Activated CD8-positive, alpha-beta T cell treated with anti-CD3 and anti-CD28 coated beads for 36 hours (primary cell): ENCODE data around the gene KIF26B. TPM values are rescaled to one million over a fixed set of nuclear protein-coding genes. Genes with fewer than 3 reads are reported as not detected.

ENCODE experiments used
- ATAC-seq: fragments of 200-7000 bp; cut with Tn5 transposase; one replicate; pipeline ENCODE4 v1.10.0; 2021; ENCODE audit warnings: mild to moderate bottlenecking, moderate library complexity
- CTCF ChIA-PET: fragments of 350-600 bp; sonication (Branson Sonifier 250); formaldehyde crosslinking; loops from one replicate; lab custom pipeline; 2021; ENCODE audit warnings: antibody characterized with exemption; lab: Charles Lee
- POLR2A ChIA-PET: fragments of 350-600 bp; sonication (Branson Sonifier 250); formaldehyde crosslinking; loops from one replicate; lab custom pipeline; 2021; ENCODE audit warnings: antibody characterized with exemption; lab: Charles Lee
- DNase-seq: peaks from one replicate; pipeline ENCODE4 v3.0.0-alpha.2; 2020
- H3K27ac Mint-ChIP-seq: one replicate; pipeline ENCODE4 v1.8.0; 2021; ENCODE audit warnings: mild to moderate bottlenecking, mixed read lengths
- H3K27me3 Mint-ChIP-seq: one replicate; pipeline ENCODE4 v1.8.0; 2021; ENCODE audit warnings: mixed read lengths
- H3K36me3 Mint-ChIP-seq: one replicate; pipeline ENCODE4 v1.8.0; 2021; ENCODE audit warnings: low read depth, mixed read lengths
- H3K4me1 Mint-ChIP-seq: one replicate; pipeline ENCODE4 v1.8.0; 2021; ENCODE audit warnings: low read depth, mixed read lengths
- H3K4me3 Mint-ChIP-seq: one replicate; pipeline ENCODE4 v1.8.0; 2021; ENCODE audit warnings: mild to moderate bottlenecking, moderate library complexity, mixed read lengths
- H3K9me3 Mint-ChIP-seq: one replicate; pipeline ENCODE4 v1.8.0; 2021; ENCODE audit warnings: mixed read lengths
- intact Hi-C: fragments of 100-400 bp; cut with micrococcal nuclease; formaldehyde crosslinking; loops from one replicate; pipeline ENCODE4 v1.10.0; 2022
- total RNA-seq, 2 experiments: library from RNA; stranded (reverse); gene quantifications; one replicate each; pipeline ENCODE4 v1.2.3, GENCODE V29; 2021
- TF ChIP-seq, protein P1 (sequence below): fragments of 200-600 bp; IDR thresholded peaks from one replicate; pipeline ENCODE4 v1.8.0; 2022; ENCODE audit warnings: antibody characterized with exemption, mild to moderate bottlenecking

The KIF26B gene
- total RNA-seq, 2 experiments from 2014 or later: 0.16 TPM

GRCh38 chr1:245241526-245242130 is 86.8 kb downstream of the KIF26B start:
- H3K27me3 Mint-ChIP-seq: peaks cover 5% of the 10 kb centered on the region
- TF ChIP-seq, protein P1, sequence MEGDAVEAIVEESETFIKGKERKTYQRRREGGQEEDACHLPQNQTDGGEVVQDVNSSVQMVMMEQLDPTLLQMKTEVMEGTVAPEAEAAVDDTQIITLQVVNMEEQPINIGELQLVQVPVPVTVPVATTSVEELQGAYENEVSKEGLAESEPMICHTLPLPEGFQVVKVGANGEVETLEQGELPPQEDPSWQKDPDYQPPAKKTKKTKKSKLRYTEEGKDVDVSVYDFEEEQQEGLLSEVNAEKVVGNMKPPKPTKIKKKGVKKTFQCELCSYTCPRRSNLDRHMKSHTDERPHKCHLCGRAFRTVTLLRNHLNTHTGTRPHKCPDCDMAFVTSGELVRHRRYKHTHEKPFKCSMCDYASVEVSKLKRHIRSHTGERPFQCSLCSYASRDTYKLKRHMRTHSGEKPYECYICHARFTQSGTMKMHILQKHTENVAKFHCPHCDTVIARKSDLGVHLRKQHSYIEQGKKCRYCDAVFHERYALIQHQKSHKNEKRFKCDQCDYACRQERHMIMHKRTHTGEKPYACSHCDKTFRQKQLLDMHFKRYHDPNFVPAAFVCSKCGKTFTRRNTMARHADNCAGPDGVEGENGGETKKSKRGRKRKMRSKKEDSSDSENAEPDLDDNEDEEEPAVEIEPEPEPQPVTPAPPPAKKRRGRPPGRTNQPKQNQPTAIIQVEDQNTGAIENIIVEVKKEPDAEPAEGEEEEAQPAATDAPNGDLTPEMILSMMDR: no peak
- H3K36me3 Mint-ChIP-seq: no peaks in the 10 kb centered on the region
- ChIA-PET POLR2A (interaction anchor here (0.5 kb wide), 1 partner anchor 29 kb away, joined by 3 read pairs; no protein-coding TSS in a partner anchor), CTCF (interaction anchor here (1.2 kb wide), 1 partner anchor 89 kb away, joined by 3 read pairs; no protein-coding TSS in a partner anchor)
- intact Hi-C loops: no loop called here
- ATAC-seq (no peak), DNase-seq (no peak)
- no peak overlapping the region for H3K27ac Mint-ChIP-seq
- H3K9me3 Mint-ChIP-seq: no peaks in the 10 kb centered on the region
- H3K4me1 Mint-ChIP-seq: no peaks in the 10 kb centered on the region
- no peak overlapping the region for H3K4me3 Mint-ChIP-seq

DNA sequence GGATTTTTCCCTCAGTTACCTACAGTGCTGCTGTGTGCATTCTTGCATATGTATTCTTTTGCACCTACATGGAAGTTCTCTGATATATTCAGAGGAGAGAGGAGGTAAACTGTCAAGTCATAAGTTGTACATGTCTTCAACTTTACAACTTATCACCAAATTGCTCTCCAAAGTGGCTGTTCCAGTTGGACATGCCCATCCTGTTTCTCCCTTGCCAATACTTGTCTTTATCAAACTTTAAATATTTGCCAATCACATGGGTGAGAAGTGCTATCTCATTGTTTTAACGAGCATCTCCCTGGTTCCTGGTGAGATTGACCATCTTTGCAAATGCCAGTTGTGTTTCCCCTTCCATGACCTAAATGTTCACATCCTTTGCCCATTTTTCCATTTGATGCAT is 88.2 kb downstream of the KIF26B start:
- Mint-ChIP-seq H3K4me1 (no peaks in the 10 kb centered on the region), H3K4me3 (no peak overlapping the region), H3K36me3 (no peaks in the 10 kb centered on the region), H3K27ac (no peak overlapping the region), H3K27me3 (peaks cover 4% of the 10 kb centered on the region), H3K9me3 (no peaks in the 10 kb centered on the region)
- no peak for ATAC-seq
- TF ChIP-seq, protein P1: no peak
- DNase-seq: no peak
- POLR2A ChIA-PET: no interaction called here
- CTCF ChIA-PET: no interaction called here
- intact Hi-C loops: no loop called here

GRCh38 chr1:245245021-245245667 is 90.4 kb downstream of the KIF26B start:
- no peak for ATAC-seq
- intact Hi-C loops: no loop called here
- DNase-seq: no peak
- Mint-ChIP-seq H3K4me1 (no peaks in the 10 kb centered on the region), H3K36me3 (no peaks in the 10 kb centered on the region), H3K27ac (no peak overlapping the region), H3K9me3 (no peaks in the 10 kb centered on the region), H3K4me3 (no peak overlapping the region), H3K27me3 (no peaks in the 10 kb centered on the region)
- ChIA-PET CTCF (no interaction called here), POLR2A (no interaction called here)
- TF ChIP-seq, protein P1: no peak

DNA sequence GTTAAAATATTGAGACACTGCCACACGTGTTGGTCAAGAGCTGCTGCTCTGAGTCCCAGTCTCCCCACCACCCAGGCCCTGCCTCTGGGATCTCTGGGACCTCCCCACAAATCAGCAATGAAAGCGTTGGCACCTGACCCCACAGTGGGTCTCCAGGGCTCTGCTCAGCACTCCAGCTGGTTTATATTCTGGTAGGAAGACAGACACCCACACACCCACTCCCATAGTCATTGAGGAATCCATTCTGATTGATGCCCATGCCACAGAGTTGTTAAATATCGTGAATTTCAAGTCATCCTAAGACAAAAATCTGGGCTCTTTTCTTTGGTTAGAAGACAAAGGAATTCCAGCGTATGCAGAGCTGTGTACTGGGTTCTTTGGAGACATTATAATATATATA is 91.6 kb downstream of the KIF26B start:
- no peak for ATAC-seq
- H3K4me3 Mint-ChIP-seq: no peak overlapping the region
- H3K4me1 Mint-ChIP-seq: no peaks in the 10 kb centered on the region
- H3K9me3 Mint-ChIP-seq: no peaks in the 10 kb centered on the region
- H3K27me3 Mint-ChIP-seq: no peaks in the 10 kb centered on the region
- intact Hi-C loops: no loop called here
- ChIA-PET CTCF (no interaction called here), POLR2A (no interaction called here)
- no peak overlapping the region for H3K27ac Mint-ChIP-seq
- no peaks in the 10 kb centered on the region for H3K36me3 Mint-ChIP-seq
- DNase-seq: no peak
- TF ChIP-seq, protein P1: no peak

- Mint-ChIP-seq H3K36me3 (no peaks in the 10 kb centered on the region), H3K27ac (no peak overlapping the region), H3K4me3 (no peak overlapping the region), H3K27me3 (no peaks in the 10 kb centered on the region), H3K9me3 (peaks cover 2% of the 10 kb centered on the region), H3K4me1 (no peaks in the 10 kb centered on the region)
- ChIA-PET POLR2A (no interaction called here), CTCF (no interaction called here)
- TF ChIP-seq, protein P1: no peak
- DNase-seq (no peak), ATAC-seq (no peak)
- intact Hi-C loops: no loop called here
Observed at GRCh38 chr1:245247356-245247755, 92.6 kb downstream of the KIF26B start.
